Measurements from ENCODE around the gene SLF2.

SLF2 gene

DNA sequence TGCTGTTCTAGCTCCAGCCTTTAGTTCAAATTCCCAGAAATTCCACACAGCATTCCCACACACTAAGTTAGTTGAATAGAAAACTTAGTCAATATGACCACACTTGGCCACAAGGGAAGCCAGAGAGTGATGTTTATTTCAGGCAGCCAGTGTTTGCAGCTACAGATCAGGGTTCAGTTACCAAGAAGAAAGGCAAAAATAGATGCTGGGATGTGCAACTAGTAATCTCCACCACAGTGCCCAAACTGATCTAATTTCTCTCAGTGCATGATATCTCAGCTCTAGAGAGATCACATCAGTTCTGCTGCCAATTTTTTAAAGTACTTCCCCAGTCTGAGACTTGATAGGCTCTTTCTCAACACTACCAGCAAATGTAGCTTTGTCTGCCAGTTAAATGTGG lies 17.6 kb downstream of the SLF2 start:
- no peak for DNase-seq (ENCODE audit: low read depth, low spot score)
- H3K4me3 ChIP-seq (ENCODE audit: low read length): no peak overlapping the region

GRCh38 chr10:100934084-100934659 lies 21.4 kb downstream of the SLF2 start:
- no peak overlapping the region for H3K4me3 ChIP-seq (ENCODE audit: low read length)
- DNase-seq (ENCODE audit: low read depth, low spot score): peak; percentile 29

DNA sequence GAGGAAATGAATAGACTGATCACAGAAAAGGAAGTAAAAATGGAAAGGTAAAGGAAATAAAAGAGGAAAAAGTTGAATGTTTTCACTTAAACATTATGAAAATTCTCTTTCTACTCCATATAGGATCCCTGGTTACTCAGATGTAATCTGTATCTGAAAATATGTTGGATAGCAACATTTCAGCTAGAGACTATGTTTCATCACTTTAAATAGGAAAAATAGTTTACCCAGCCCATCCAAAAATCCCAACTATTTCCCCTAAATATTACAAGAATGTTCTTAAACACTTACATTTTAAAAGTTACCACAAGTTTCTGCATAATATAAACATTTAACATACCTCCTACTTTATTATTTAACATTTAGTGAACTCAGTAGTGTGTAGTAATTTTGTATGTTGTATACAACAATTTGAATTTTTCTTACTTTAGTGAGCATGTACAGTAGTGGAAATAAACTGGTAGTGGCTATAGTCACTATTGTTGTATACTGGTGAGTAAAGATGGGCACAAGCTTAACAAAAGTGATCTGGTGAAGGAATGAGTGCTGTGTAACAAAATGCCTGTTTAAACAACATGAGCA lies 27.1 kb downstream of the SLF2 start:
- H3K4me3 ChIP-seq (ENCODE audit: low read length): no peak overlapping the region
- DNase-seq (ENCODE audit: low read depth, low spot score): no peak

DNA sequence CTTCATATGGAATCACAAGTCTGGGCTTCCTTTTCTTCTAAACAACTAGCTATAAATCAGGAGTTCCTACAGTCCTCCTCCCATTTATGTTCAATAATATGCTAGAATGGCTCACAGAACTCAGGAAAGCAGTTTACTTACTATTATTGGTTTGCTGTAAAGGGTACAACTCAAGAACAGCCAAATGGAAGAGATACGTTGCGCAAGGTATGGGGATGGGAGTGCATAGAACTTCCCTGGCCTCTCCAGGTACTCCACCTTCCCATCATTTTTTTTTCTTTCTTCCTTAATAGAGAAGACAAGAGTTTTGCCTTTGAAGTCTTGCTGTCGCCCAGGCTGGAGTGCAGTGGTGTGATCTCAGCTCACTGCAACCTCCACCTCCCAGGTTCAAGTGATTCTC lies 29.5 kb downstream of the SLF2 start:
- no peak overlapping the region for H3K4me3 ChIP-seq (ENCODE audit: low read length)
- no peak for DNase-seq (ENCODE audit: low read depth, low spot score)

GRCh38 chr10:100943508-100943907 lies 30.7 kb downstream of the SLF2 start:
- H3K4me3 ChIP-seq (ENCODE audit: low read length): no peak overlapping the region
- DNase-seq (ENCODE audit: low read depth, low spot score): no peak

DNA sequence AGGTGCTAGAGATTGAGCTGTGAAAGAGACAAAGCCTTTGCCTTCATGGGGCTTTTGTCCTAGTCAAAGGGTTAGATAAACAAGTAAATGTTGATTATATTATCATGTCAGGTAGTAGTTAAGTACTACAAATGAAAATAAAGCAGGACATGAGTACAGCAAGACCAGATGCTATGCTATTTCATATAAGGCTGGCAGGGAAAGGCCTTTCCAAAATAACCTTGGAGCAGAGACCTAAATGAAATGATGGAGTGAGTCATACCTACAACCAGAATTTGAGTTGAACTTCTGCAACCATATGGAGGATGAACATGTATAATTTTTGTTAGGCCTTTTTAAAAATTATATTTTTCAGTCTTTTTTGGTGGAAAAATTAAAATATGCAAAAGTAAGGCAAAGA lies 33.0 kb downstream of the SLF2 start:
- H3K4me3 ChIP-seq (ENCODE audit: low read length): no peak overlapping the region
- no peak for DNase-seq (ENCODE audit: low read depth, low spot score)

DNA sequence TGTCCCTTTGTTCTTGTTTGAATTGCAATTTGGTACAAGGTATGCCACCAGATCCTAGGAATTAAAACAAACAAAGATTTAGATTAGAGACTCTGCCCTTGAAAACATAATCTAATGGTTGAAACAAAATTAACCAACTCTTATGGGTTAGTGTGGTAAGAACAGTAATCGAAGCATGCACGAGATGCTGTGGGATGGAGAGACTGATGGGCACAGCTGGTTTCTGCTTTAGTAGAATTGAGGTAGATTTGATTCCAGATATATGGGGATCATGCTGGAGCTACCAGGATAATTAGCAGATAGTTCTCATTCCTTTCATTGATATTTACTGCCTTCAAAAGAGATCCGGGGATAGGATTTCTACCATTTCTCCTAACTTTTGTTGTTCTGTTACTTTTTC lies 36.2 kb downstream of the SLF2 start:
- no peak for DNase-seq (ENCODE audit: low read depth, low spot score)
- H3K4me3 ChIP-seq (ENCODE audit: low read length): no peak overlapping the region

GRCh38 chr10:100960251-100960650 lies 47.5 kb downstream of the SLF2 start:
- no peak for DNase-seq (ENCODE audit: low read depth, low spot score)
- no peak overlapping the region for H3K4me3 ChIP-seq (ENCODE audit: low read length)

- DNase-seq (ENCODE audit: low read depth, low spot score): no peak
- no peak overlapping the region for H3K4me3 ChIP-seq (ENCODE audit: low read length)
Measured at GRCh38 chr10:100962351-100963080, 49.8 kb downstream of the SLF2 start.

DNA sequence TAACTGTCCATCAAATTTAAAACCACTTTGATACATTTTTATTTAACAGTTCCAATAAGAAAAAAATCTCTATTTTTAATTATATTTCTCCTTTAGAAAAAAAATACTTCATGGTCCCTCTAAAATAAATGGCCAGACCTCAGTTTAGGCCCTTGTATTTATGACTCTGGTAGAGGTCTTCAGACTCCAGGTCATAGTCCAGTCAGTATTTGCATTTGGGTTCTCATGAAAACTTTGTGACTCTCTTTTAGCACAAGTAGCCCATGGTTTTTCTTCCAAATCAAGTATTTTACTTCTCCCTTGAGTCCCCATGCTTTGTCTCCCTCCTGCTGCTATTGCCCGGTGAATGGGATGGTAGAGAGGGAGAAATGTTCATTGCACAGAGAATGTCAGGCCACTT lies 51.1 kb downstream of the SLF2 start:
- no peak for DNase-seq (ENCODE audit: low read depth, low spot score)
- no peak overlapping the region for H3K4me3 ChIP-seq (ENCODE audit: low read length)

- no peak for DNase-seq (ENCODE audit: low read depth, low spot score)
- H3K4me3 ChIP-seq (ENCODE audit: low read length): no peak overlapping the region
Measured at GRCh38 chr10:100965820-100966219, 53.1 kb downstream of the SLF2 start.

DNA sequence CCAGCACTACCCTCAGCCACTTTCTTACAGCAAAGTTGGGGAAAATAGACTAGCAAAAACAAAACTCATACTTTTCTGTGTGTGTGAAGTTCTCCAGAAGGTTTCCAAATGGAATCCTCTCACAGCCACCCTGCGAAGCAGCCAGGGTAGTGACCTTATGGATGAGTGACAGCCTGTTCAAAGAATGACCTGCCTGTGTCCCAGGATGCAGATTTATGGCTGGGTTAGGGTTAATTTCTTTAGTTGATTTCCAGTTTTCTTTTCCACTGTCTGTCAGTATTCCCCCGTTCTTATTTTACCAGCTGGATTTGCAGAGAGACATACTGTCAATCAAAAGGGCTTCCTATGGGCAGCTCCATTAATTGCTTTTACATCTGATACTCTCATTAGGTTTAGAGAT lies 54.1 kb downstream of the SLF2 start:
- DNase-seq (ENCODE audit: low read depth, low spot score): no peak

GRCh38 chr10:100967332-100967731 lies 54.6 kb downstream of the SLF2 start:
- H3K4me3 ChIP-seq (ENCODE audit: low read length): no peak overlapping the region
- DNase-seq (ENCODE audit: low read depth, low spot score): no peak

More for the DNA sequence above, 54.1 kb downstream of the SLF2 start:
- no peak overlapping the region for H3K4me3 ChIP-seq (ENCODE audit: low read length)

- no peak overlapping the region for H3K4me3 ChIP-seq (ENCODE audit: low read length)
- DNase-seq (ENCODE audit: low read depth, low spot score): no peak
Measured at GRCh38 chr10:100968062-100968736, 55.4 kb downstream of the SLF2 start.

- DNase-seq (ENCODE audit: low read depth, low spot score): no peak
- peak overlapping the region; percentile 52 for H3K4me3 ChIP-seq (ENCODE audit: low read length)
Measured at GRCh38 chr10:100968863-100969186, 56.1 kb downstream of the SLF2 start.

- DNase-seq (ENCODE audit: low read depth, low spot score): peak; percentile 22
- peak within 1 kb of the TSS; percentile 52 for H3K4me3 ChIP-seq (ENCODE audit: low read length)
Measured at GRCh38 chr10:100969187-100970075, 56.7 kb downstream of the SLF2 start, which contains the start of gene SEMA4G. Gene SEMA4G, plus strand, starts transcription at chr10:100969504. Its CDS starts 3,409 bp downstream, at chr10:100972913.

DNA sequence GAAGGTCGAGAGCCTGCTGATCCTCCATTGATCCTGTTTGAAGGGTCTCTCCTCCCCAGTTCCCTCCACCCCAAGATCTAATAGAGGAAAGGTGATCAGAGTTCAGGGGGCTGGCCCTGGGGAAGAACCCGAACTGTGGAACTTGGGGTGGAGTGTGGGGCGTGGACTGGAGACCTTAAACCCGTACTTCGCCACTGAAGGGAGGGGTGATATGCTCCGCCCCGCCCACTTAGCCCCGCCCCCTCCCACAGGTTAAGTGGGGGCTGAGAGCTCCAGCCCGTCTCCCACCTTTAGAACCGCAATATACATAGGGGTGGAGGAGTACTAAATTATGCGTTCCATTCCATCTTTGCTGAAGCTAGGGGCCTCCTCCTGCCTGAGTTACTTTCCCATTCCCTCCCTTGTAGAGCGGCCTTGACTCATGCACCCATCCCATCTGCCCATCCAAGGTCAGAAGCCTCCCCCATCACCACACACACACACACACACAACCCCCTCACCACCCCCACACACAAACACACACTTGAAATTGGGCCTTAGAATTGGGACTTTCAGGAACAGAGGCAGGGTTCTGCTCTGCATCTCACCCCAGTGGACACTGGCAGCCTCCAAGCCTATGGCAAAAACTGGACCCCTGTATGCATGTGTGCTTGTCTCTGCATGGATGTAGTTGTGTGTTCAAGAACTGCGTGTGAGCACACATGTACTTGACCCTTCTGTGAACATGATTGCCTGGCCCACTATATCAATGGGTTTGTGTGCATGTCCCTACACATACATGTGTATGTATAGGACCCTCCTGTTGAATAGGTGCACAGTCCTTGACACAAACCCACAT lies 57.5 kb downstream of the SLF2 start:
- H3K4me3 ChIP-seq (ENCODE audit: low read length): no peak overlapping the region; the same call in 1 of the 2 replicates
- DNase-seq (ENCODE audit: low read depth, low spot score): no peak

Data from Jurkat, Clone E6-1 (cell line).